ENCODE data around the gene RHOXF2.

RHOXF2 gene

GRCh38 chrX:120205816-120206753 is 47.7 kb downstream of the RHOXF2 start:
- no peak for DNase-seq

- no peak for DNase-seq
Observed at GRCh38 chrX:120207009-120207605, 48.7 kb downstream of the RHOXF2 start.

GRCh38 chrX:120213438-120214265 is 55.2 kb downstream of the RHOXF2 start:
- DNase-seq = peak; percentile 33

Measured in stimulated activated naive CD4-positive, alpha-beta T cell treated with Interleukin-2 at 50 U/mL for 16 hours (primary cell).